Naive B cell (primary cell): ENCODE results near the gene ANO2. TPM values are rescaled to one million over a fixed set of nuclear protein-coding genes. Genes with fewer than 3 reads are reported as not detected.
"Not testable (repeated sequence)": the region's sequence is repeated elsewhere in the genome, so short reads cannot be mapped to it uniquely, and the experiment has no call there.

ENCODE experiments used
- ATAC-seq, 2 donors: fragments of 150-1000 bp; cut with Tn5 transposase; 2 replicates each; pipeline ENCODE4 v1.10.0; 2021; ENCODE audit warnings: low read depth in 2 of 2, mild to moderate bottlenecking in 2 of 2, moderate library complexity in 2 of 2
- DNase-seq: peaks from one replicate; pipeline ENCODE4 v3.0.0; 2022
- H3K27ac Mint-ChIP-seq, 6 donors: one replicate each; pipeline ENCODE4 v1.8.0; 2020 to 2022; ENCODE audit warnings: mild to moderate bottlenecking in 6 of 6, mixed read lengths in 6 of 6, moderate library complexity in 5 of 6, inconsistent platforms in 2 of 6
- H3K27me3 Mint-ChIP-seq, 3 donors: one replicate each; pipeline ENCODE4 v1.8.0; 2021 to 2022; ENCODE audit warnings: mixed read lengths in 3 of 3, mild to moderate bottlenecking in 1 of 3
- H3K36me3 Mint-ChIP-seq, 2 donors: one replicate each; pipeline ENCODE4 v1.8.0; 2020 to 2022; ENCODE audit warnings: mixed read lengths in 2 of 2, inconsistent platforms in 1 of 2, mild to moderate bottlenecking in 1 of 2
- H3K4me1 Mint-ChIP-seq, 3 donors: one replicate each; pipeline ENCODE4 v1.8.0; 2020 to 2022; ENCODE audit warnings: mixed read lengths in 3 of 3, inconsistent platforms in 1 of 3, mild to moderate bottlenecking in 1 of 3, moderate library complexity in 1 of 3
- H3K4me3 Mint-ChIP-seq, 8 donors: one replicate each; pipeline ENCODE4 v1.8.0; 2020 to 2022; ENCODE audit warnings: mild to moderate bottlenecking in 8 of 8, mixed read lengths in 8 of 8, moderate library complexity in 8 of 8, inconsistent platforms in 2 of 8
- H3K9me3 Mint-ChIP-seq, 7 donors: one replicate each; pipeline ENCODE4 v1.8.0; 2020 to 2022; ENCODE audit warnings: mixed read lengths in 7 of 7, mild to moderate bottlenecking in 5 of 7, inconsistent platforms in 2 of 7, moderate library complexity in 1 of 7
- polyA plus RNA-seq, 6 donors: library from polyadenylated mRNA; unstranded; fragments of 300-500 nt; fragmentation: Illumina TruSeq; gene quantifications; one replicate each; pipeline ENCODE4 v1.2.3, GENCODE V29; 2021; ENCODE audit warnings: low read depth in 6 of 6

Gene ANO2
- polyA plus RNA-seq, 6 donors from 2014 or later: not detected

- Mint-ChIP-seq H3K9me3 (peaks cover 0 to 5% (median 0%) of the 10 kb centered on the region in 7 donors), H3K36me3 (no peaks in the 10 kb centered on the region), H3K27me3 (peaks cover 5 to 24% (median 20%) of the 10 kb centered on the region in 3 donors), H3K4me1 (no peaks in the 10 kb centered on the region), H3K27ac (no peak overlapping the region), H3K4me3 (no peak overlapping the region)
- DNase-seq (no peak), ATAC-seq (no peak)
Observed at GRCh38 chr12:5561846-5562245, 383.2 kb downstream of the ANO2 start.

DNA sequence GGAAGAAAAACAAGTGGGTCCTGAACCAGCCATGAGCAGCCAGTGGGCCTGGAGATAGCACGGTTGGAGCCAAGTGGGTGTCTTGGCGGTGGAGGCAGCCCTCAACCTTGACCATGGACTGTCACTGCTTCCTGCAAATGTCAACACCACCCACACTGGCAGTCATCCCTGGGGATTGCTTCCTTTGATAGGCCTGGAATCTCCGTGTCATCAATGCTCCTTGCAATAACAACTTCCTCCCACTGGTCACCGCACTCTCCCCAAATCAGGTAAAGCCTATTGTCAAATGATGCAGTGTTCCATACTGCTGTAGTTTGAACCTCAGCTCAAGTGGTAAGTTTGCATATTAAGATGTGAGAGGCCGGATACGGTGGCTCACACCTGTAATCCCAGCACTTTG lies 384.0 kb downstream of the ANO2 start:
- H3K27ac Mint-ChIP-seq: no peak overlapping the region
- ATAC-seq (no peak), DNase-seq (no peak)
- no peaks in the 10 kb centered on the region for H3K4me1 Mint-ChIP-seq
- H3K4me3 Mint-ChIP-seq: no peak overlapping the region
- H3K36me3 Mint-ChIP-seq: no peaks in the 10 kb centered on the region
- H3K9me3 Mint-ChIP-seq: peaks cover 0 to 12% (median 0%) of the 10 kb centered on the region in 7 donors
- peaks cover 7 to 24% (median 24%) of the 10 kb centered on the region in 3 donors for H3K27me3 Mint-ChIP-seq

GRCh38 chr12:5560265-5560664 lies 384.8 kb downstream of the ANO2 start:
- no peak for ATAC-seq
- no peak overlapping the region for H3K27ac Mint-ChIP-seq
- H3K4me1 Mint-ChIP-seq: no peaks in the 10 kb centered on the region

GRCh38 chr12:5557906-5558305 lies 387.2 kb downstream of the ANO2 start:
- peaks cover 7 to 17% (median 14%) of the 10 kb centered on the region in 3 donors for H3K27me3 Mint-ChIP-seq
- H3K4me3 Mint-ChIP-seq: no peak overlapping the region
- peaks cover 0 to 13% (median 0%) of the 10 kb centered on the region in 7 donors for H3K9me3 Mint-ChIP-seq
- ATAC-seq (no peak), DNase-seq (no peak)
- H3K36me3 Mint-ChIP-seq: no peaks in the 10 kb centered on the region
- H3K4me1 Mint-ChIP-seq: no peaks in the 10 kb centered on the region
- no peak overlapping the region for H3K27ac Mint-ChIP-seq

More at GRCh38 chr12:5560265-5560664, 384.8 kb downstream of the ANO2 start:
- Mint-ChIP-seq H3K36me3 (no peaks in the 10 kb centered on the region), H3K4me3 (no peak overlapping the region), H3K27me3 (peaks cover 7 to 24% (median 22%) of the 10 kb centered on the region in 3 donors), H3K9me3 (peaks cover 0 to 13% (median 0%) of the 10 kb centered on the region in 7 donors)
- no peak for DNase-seq

- H3K9me3 Mint-ChIP-seq: peaks cover 0 to 13% (median 0%) of the 10 kb centered on the region in 7 donors
- DNase-seq (no peak), ATAC-seq (no peak)
- H3K4me1 Mint-ChIP-seq: no peaks in the 10 kb centered on the region
- H3K4me3 Mint-ChIP-seq: no peak overlapping the region
- H3K27ac Mint-ChIP-seq: no peak overlapping the region
- no peaks in the 10 kb centered on the region for H3K36me3 Mint-ChIP-seq
- H3K27me3 Mint-ChIP-seq: peaks cover 7 to 22% (median 17%) of the 10 kb centered on the region in 3 donors
Observed at GRCh38 chr12:5556946-5557673, 387.9 kb downstream of the ANO2 start.

DNA sequence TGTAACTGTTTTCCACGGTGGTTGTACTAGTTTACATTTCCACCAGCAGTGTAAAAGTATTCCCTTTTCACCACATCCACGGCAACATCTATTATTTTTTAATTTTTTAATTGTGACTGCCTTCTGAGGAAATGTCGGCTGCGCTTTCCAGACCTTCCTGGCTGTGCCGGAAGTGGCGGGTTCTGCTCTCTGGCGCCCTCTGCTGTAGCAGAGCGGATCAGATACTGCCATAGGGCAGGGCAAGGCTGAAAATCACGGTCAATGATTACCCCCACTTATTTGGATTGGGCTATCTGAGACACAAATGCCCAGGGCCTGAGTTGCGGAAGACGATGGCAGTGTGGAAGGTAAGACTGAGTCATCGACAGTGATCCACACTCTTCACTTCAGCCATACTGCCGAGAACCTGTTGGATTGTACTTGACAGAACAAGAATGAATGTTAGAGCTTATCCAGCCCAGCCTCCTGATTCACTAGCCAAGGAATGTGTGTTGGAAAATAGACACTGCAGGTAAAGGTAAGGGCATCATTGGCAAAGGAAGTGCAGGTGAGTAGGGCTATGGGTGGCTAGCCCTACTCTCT lies 388.9 kb downstream of the ANO2 start:
- DNase-seq: no peak
- Mint-ChIP-seq H3K27me3 (peaks cover 7 to 31% (median 17%) of the 10 kb centered on the region in 3 donors), H3K36me3 (no peaks in the 10 kb centered on the region), H3K4me1 (no peaks in the 10 kb centered on the region), H3K27ac (no peak overlapping the region), H3K9me3 (peaks cover 0 to 13% (median 0%) of the 10 kb centered on the region in 7 donors), H3K4me3 (no peak overlapping the region)
- ATAC-seq: no peak

GRCh38 chr12:5554711-5555110 lies 390.3 kb downstream of the ANO2 start:
- Mint-ChIP-seq H3K36me3 (no peaks in the 10 kb centered on the region), H3K27ac (no peak overlapping the region), H3K4me1 (no peaks in the 10 kb centered on the region), H3K27me3 (peaks cover 17 to 43% (median 22%) of the 10 kb centered on the region in 3 donors), H3K9me3 (peaks cover 0 to 13% (median 1%) of the 10 kb centered on the region in 7 donors), H3K4me3 (no peak overlapping the region)
- ATAC-seq: no peak
- DNase-seq: no peak

- ATAC-seq: no peak
- Mint-ChIP-seq H3K27me3 (peaks cover 9 to 62% (median 26%) of the 10 kb centered on the region in 3 donors), H3K36me3 (no peaks in the 10 kb centered on the region), H3K4me3 (no peak overlapping the region), H3K4me1 (no peaks in the 10 kb centered on the region), H3K27ac (no peak overlapping the region), H3K9me3 (peaks cover 4 to 21% (median 11%) of the 10 kb centered on the region in 7 donors)
- no peak for DNase-seq
Observed at GRCh38 chr12:5549011-5549410, 396.0 kb downstream of the ANO2 start.

DNA sequence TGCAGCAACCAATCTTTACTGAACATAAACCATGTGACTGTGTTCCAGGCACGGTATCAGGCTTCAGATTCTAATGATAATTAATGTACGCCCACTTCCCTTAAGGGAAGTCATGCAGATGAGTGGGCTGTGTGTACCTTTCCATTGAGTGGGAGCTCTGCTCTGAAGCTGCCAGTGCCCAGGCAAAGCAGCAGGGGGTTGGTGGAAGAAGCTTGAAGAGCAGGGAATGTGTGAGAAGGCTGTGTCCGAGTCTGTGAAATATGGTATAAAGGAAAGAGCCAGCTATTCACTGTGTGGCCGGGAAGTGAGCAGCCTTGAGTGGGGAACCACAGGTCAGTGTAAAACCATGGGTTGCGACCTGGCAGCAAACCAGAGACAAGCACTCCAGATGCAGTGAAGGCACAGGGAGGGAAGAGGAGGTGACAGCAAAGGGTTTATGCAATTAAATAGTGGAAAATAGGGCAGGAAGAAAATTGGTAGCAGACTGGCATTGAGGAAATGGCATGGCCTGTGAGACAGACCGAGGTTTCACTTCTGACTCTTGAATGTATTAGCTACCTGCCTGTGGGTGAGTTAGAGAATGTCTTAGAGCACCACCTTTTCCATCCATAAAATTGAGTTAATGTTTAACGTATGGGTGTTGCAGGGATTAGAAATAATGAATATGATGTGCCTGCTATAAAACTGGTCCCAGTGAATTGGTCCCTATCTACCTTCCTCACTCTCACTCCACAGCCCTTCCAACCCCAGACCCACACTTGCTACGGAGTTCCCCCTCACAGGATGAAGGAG lies 396.7 kb downstream of the ANO2 start:
- no peaks in the 10 kb centered on the region for H3K36me3 Mint-ChIP-seq
- no peak overlapping the region for H3K27ac Mint-ChIP-seq
- DNase-seq (no peak), ATAC-seq (no peak)
- H3K27me3 Mint-ChIP-seq: peaks cover 9 to 62% (median 26%) of the 10 kb centered on the region in 3 donors
- H3K4me1 Mint-ChIP-seq: no peaks in the 10 kb centered on the region
- H3K4me3 Mint-ChIP-seq: no peak overlapping the region
- H3K9me3 Mint-ChIP-seq: peaks cover 4 to 28% (median 14%) of the 10 kb centered on the region in 7 donors

DNA sequence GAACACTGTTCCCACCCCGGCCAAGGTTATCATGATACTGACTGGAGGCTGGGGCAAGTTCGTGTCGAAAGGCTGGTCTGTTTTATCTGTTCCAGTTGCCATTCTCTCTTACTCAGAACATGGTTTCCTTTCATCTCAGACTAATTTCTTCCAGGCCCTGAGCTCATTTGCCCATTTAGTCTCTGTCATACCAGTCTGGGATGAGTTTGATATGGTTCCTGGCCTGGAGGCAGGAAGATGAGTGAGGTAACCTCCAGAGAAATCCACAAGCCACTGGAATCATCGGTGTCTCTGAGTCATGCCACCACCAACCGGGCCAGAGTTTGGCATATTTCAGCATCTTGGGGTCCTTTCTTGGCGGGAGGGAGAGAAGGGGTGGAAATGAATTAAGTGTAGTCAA lies 398.4 kb downstream of the ANO2 start:
- Mint-ChIP-seq H3K27ac (no peak overlapping the region), H3K4me1 (no peaks in the 10 kb centered on the region), H3K27me3 (peaks cover 9 to 60% (median 37%) of the 10 kb centered on the region in 3 donors), H3K4me3 (no peak overlapping the region), H3K9me3 (peaks cover 4 to 44% (median 20%) of the 10 kb centered on the region in 7 donors), H3K36me3 (peaks cover 0 to 8% of the 10 kb centered on the region in 2 donors)
- DNase-seq (no peak), ATAC-seq (no peak)

DNA sequence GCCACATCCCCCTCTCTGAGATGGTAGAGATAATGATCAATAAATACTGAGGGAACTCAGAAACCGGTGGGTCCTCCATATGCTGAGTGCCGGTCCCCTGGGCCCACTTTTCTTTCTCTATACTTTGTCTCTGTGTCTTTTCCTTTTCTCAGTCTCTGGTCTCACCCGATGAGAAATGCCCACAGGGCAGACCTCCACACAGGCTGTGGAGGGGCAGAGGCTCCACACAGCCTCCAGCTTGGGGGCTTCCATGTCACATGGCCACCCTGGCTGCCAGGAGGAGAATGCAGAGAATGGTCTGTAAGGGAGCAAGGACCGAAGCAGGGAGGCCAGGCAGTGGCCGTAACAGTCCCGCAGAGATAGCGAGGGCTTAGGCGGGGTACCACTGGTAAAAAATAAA lies 407.3 kb downstream of the ANO2 start:
- H3K27ac Mint-ChIP-seq: no peak overlapping the region
- ATAC-seq (no peak), DNase-seq (no peak)
- peaks cover 0 to 10% of the 10 kb centered on the region in 2 donors for H3K36me3 Mint-ChIP-seq
- no peaks in the 10 kb centered on the region for H3K4me1 Mint-ChIP-seq
- H3K9me3 Mint-ChIP-seq: peaks cover 6 to 26% (median 14%) of the 10 kb centered on the region in 7 donors
- H3K27me3 Mint-ChIP-seq: peaks cover 19 to 62% (median 41%) of the 10 kb centered on the region in 3 donors
- H3K4me3 Mint-ChIP-seq: no peak overlapping the region

DNA sequence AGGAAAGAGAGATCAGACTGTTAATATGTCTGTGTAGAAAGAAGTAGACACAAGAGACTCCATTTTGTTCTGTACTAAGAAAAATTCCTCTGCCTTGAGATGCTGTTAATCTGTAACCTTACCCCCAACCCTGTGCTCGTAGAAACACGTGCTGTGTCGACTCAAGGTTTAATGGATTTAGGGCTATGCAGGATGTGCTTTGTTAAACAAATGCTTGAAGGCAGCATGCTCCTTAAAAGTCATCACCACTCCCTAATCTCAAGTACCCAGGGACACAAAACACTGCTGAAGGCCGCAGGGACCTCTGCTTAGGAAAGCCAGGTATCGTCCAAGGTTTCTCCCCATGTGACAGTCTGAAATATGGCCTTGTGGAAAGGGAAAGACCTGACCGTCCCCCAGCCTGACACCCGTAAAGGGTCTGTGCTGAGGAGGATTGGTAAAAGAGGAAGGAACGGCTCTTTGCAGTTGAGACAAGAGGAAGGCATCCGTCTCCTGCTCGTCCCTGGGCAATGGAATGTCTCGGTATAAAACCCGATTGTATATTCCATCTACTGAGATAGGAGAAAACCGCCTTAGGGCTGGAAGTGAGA lies 407.9 kb downstream of the ANO2 start:
- H3K4me3 Mint-ChIP-seq, H3K27ac Mint-ChIP-seq, DNase-seq, H3K4me1 Mint-ChIP-seq, H3K36me3 Mint-ChIP-seq, ATAC-seq: not testable (repeated sequence)
- Mint-ChIP-seq H3K9me3 (peaks cover 6 to 27% (median 14%) of the 10 kb centered on the region in 7 donors), H3K27me3 (peaks cover 22 to 64% (median 39%) of the 10 kb centered on the region in 3 donors)

GRCh38 chr12:5535541-5535940 lies 409.5 kb downstream of the ANO2 start:
- H3K4me1 Mint-ChIP-seq: no peaks in the 10 kb centered on the region
- no peak overlapping the region for H3K4me3 Mint-ChIP-seq

More at GRCh38 chr12:5535541-5535940, 409.5 kb downstream of the ANO2 start:
- Mint-ChIP-seq H3K27me3 (peaks cover 29 to 65% (median 54%) of the 10 kb centered on the region in 3 donors), H3K27ac (no peak overlapping the region), H3K36me3 (peaks cover 0 to 8% of the 10 kb centered on the region in 2 donors), H3K9me3 (peaks cover 2 to 25% (median 9%) of the 10 kb centered on the region in 7 donors)
- ATAC-seq: no peak
- no peak for DNase-seq
